IMR-90 (cell line): ENCODE data around the gene CTF1. TPM values are rescaled to one million over a fixed set of nuclear protein-coding genes. Genes with fewer than 3 reads are reported as not detected.

ENCODE experiments used
- ATAC-seq: fragments of 200-7000 bp; cut with Tn5 transposase; 2 replicates; pipeline ENCODE4 v1.9.1; 2020; ENCODE audit warnings: low read depth, mild to moderate bottlenecking, moderate library complexity
- BruUV-seq: library from RNA; stranded (reverse); fragments of 400-500 nt; replicated peaks from 2 replicates; lab custom pipeline; 2021; lab: Mats Ljungman, UMichigan
- CTCF ChIA-PET: fragments of 300-600 bp; formaldehyde crosslinking; extraction: SDS; loops from one replicate; lab custom pipeline; 2021; ENCODE audit warnings: antibody characterized with exemption; lab: Yijun Ruan, JAX
- POLR2A ChIA-PET: fragments of 300-600 bp; sonication (Branson Sonifier 250); formaldehyde crosslinking; loops from one replicate; lab custom pipeline; 2022; ENCODE audit warnings: antibody characterized with exemption; ENCODE audit not compliant: unreplicated experiment; lab: Charles Lee
- DNase-seq: peaks from one replicate; pipeline ENCODE4 v3.0.0; 2013
- H2AFZ ChIP-seq: replicated peaks from 2 replicates; pipeline ENCODE3; 2013; ENCODE audit warnings: low read length, mild to moderate bottlenecking; ENCODE audit not compliant: poor library complexity
- H2AK5ac ChIP-seq: 2 replicates; pipeline ENCODE4 v1.6.1; 2013; ENCODE audit warnings: low read depth, low read length, inconsistent platforms
- H2AK9ac ChIP-seq: replicated peaks from 2 replicates; pipeline ENCODE3; 2013; ENCODE audit warnings: mild to moderate bottlenecking, low read depth, low read length, moderate library complexity; ENCODE audit not compliant: poor library complexity
- H2BK120ac ChIP-seq: 2 replicates; pipeline ENCODE4 v1.6.1; 2013; ENCODE audit warnings: low read depth, low read length, inconsistent platforms
- H2BK15ac ChIP-seq: 3 replicates; pipeline ENCODE4 v1.6.1; 2013; ENCODE audit warnings: low read depth, low read length, inconsistent platforms
- H2BK20ac ChIP-seq: 2 replicates; pipeline ENCODE4 v1.6.1; 2013; ENCODE audit warnings: low read depth, mild to moderate bottlenecking, inconsistent platforms, low read length, moderate library complexity
- H2BK5ac ChIP-seq: 2 replicates; pipeline ENCODE4 v1.6.1; 2013; ENCODE audit warnings: mild to moderate bottlenecking, low read depth, low read length, inconsistent platforms; ENCODE audit not compliant: poor library complexity, severe bottlenecking
- H3K14ac ChIP-seq: replicated peaks from 2 replicates; pipeline ENCODE4 v1.6.1; 2013; ENCODE audit warnings: low read depth, low read length, inconsistent platforms
- H3K18ac ChIP-seq: 2 replicates; pipeline ENCODE4 v1.6.1; 2013; ENCODE audit warnings: low read depth, low read length, control low read depth
- H3K23ac ChIP-seq: 2 replicates; pipeline ENCODE4 v1.6.1; 2013; ENCODE audit warnings: low read depth, low read length, inconsistent platforms
- H3K27ac ChIP-seq: 2 replicates; pipeline ENCODE4 v1.5.1; 2013; ENCODE audit warnings: mild to moderate bottlenecking, control low read depth, low read length; ENCODE audit not compliant: insufficient read depth
- H3K27me3 ChIP-seq: 2 replicates; pipeline ENCODE4 v1.6.1; 2013; ENCODE audit warnings: low read length; ENCODE audit not compliant: control insufficient read depth, insufficient read depth
- H3K36me3 ChIP-seq: 2 replicates; pipeline ENCODE4 v1.6.1; 2013; ENCODE audit warnings: low read length, mixed read lengths; ENCODE audit not compliant: control insufficient read depth, insufficient read depth
- H3K4ac ChIP-seq: 2 replicates; pipeline ENCODE4 v1.6.1; 2013; ENCODE audit warnings: low read depth, low read length, inconsistent platforms
- H3K4me1 ChIP-seq: 2 replicates; pipeline ENCODE4 v1.6.1; 2013; ENCODE audit warnings: low read length, mixed read lengths; ENCODE audit not compliant: control insufficient read depth, insufficient read depth
- H3K4me2 ChIP-seq: 2 replicates; pipeline ENCODE4 v1.6.1; 2013; ENCODE audit warnings: low read depth, mild to moderate bottlenecking, control low read depth, low read length, moderate library complexity
- H3K4me3 ChIP-seq: 2 replicates; pipeline ENCODE4 v1.5.1; 2013; ENCODE audit warnings: low read depth, mild to moderate bottlenecking, control low read depth, low read length, moderate library complexity; ENCODE audit not compliant: insufficient read depth
- H3K56ac ChIP-seq: 2 replicates; pipeline ENCODE4 v1.6.1; 2013; ENCODE audit warnings: low read length, inconsistent platforms; ENCODE audit not compliant: insufficient read depth; ENCODE audit errors: extremely low read depth
- H3K79me1 ChIP-seq, 2 experiments: 2 replicates each; pipeline ENCODE4 v1.6.1; 2013; ENCODE audit warnings: low read length in 2 of 2, inconsistent platforms in 1 of 2, low read depth in 1 of 2
- H3K9ac ChIP-seq: 2 replicates; pipeline ENCODE4 v1.6.1; 2013; ENCODE audit warnings: low read depth, low read length, control low read depth
- H3K9me1 ChIP-seq: 2 replicates; pipeline ENCODE4 v1.6.1; 2013; ENCODE audit warnings: low read length, inconsistent platforms; ENCODE audit not compliant: insufficient read depth
- H3K9me3 ChIP-seq: 2 replicates; pipeline ENCODE4 v1.6.1; 2013; ENCODE audit warnings: low read length; ENCODE audit not compliant: control insufficient read depth, insufficient read depth
- H4K20me1 ChIP-seq: 2 replicates; pipeline ENCODE4 v1.6.1; 2013; ENCODE audit warnings: low read length, inconsistent platforms; ENCODE audit not compliant: insufficient read depth
- H4K5ac ChIP-seq: 2 replicates; pipeline ENCODE4 v1.6.1; 2013; ENCODE audit warnings: mild to moderate bottlenecking, low read depth, low read length, control low read depth
- H4K8ac ChIP-seq, 2 experiments: 2 replicates each; pipeline ENCODE4 v1.6.1; 2013; ENCODE audit warnings: low read depth in 2 of 2, low read length in 2 of 2, control low read depth in 1 of 2, inconsistent platforms in 1 of 2
- H4K91ac ChIP-seq: 2 replicates; pipeline ENCODE4 v1.6.1; 2013; ENCODE audit warnings: low read depth, low read length, inconsistent platforms; ENCODE audit not compliant: insufficient read depth
- BHLHE40 ChIP-seq: fragments of 150-350 bp; IDR thresholded peaks from 2 replicates; pipeline ENCODE4 v1.6.1; 2016; ENCODE audit warnings: mild to moderate bottlenecking, low read depth, low read length
- CHD1 ChIP-seq: IDR thresholded peaks from 2 replicates; pipeline ENCODE4 v1.6.1; 2012; ENCODE audit warnings: low read depth, low read length, improper control_type of control experiment
- FOS ChIP-seq: fragments of 150-350 bp; IDR thresholded peaks from 2 replicates; pipeline ENCODE4 v1.6.1; 2016; ENCODE audit warnings: low read depth, low read length
- MAFK ChIP-seq: IDR thresholded peaks from 2 replicates; pipeline ENCODE4 v1.6.1; 2012; ENCODE audit warnings: low read depth, low read length, improper control_type of control experiment
- MAZ ChIP-seq: IDR thresholded peaks from 2 replicates; pipeline ENCODE4 v1.6.1; 2012; ENCODE audit warnings: low read depth, mild to moderate bottlenecking, low read length, improper control_type of control experiment, moderate library complexity, borderline replicate concordance
- MXI1 ChIP-seq: IDR thresholded peaks from 2 replicates; pipeline ENCODE4 v1.6.1; 2012; ENCODE audit warnings: low read depth, mild to moderate bottlenecking, low read length, moderate library complexity, borderline replicate concordance
- NFE2L2 ChIP-seq: fragments of 150-350 bp; IDR thresholded peaks from 2 replicates; pipeline ENCODE4 v1.6.1; 2016; ENCODE audit warnings: low read depth, mild to moderate bottlenecking, low read length
- POLR2A ChIP-seq: IDR thresholded peaks from 2 replicates; pipeline ENCODE4 v1.6.1; 2012; ENCODE audit warnings: mild to moderate bottlenecking, low read depth, low read length
- RCOR1 ChIP-seq: IDR thresholded peaks from 2 replicates; pipeline ENCODE4 v1.6.1; 2012; ENCODE audit warnings: mild to moderate bottlenecking, low read length, improper control_type of control experiment; ENCODE audit not compliant: insufficient replicate concordance
- RFX5 ChIP-seq: IDR thresholded peaks from 2 replicates; pipeline ENCODE4 v1.8.0; 2012; ENCODE audit warnings: low read depth, mild to moderate bottlenecking, low read length, moderate library complexity
- SMC3 ChIP-seq: fragments of 150-350 bp; IDR thresholded peaks from 2 replicates; pipeline ENCODE4 v1.6.1; 2016; ENCODE audit warnings: low read depth, mild to moderate bottlenecking, antibody characterized with exemption, low read length, moderate library complexity
- WGBS, 2 experiments: methylation state at CpG; one replicate each; pipeline versions ENCODE4 v1.1.5 to v1.1.7; 2013; ENCODE audit warnings: missing lambda C conversion rate in 2 of 2; ENCODE audit not compliant: insufficient read length in 1 of 2; ENCODE audit errors: extremely low coverage in 2 of 2; 5-methylcytosine and 5-hydroxymethylcytosine counted together
- dilution Hi-C: fragments of 300-500 bp; cut with HindIII; formaldehyde crosslinking; loops from one replicate; pipeline ENCODE4 v1.14.3; 2018; ENCODE audit warnings: low sequenced_read_pairs; ENCODE audit not compliant: unreplicated experiment
- in situ Hi-C: fragments of 300-500 bp; cut with MboI; formaldehyde crosslinking; loops from 3 replicates; pipeline ENCODE4 v1.14.3; 2019; ENCODE audit warnings: low sequenced_read_pairs, inconsistent platforms, mixed read lengths
- intact Hi-C: fragments of 100-400 bp; cut with micrococcal nuclease; formaldehyde crosslinking; loops from 2 replicates; pipeline ENCODE4 v1.10.0; 2022
- polyA plus RNA-seq, 3 experiments: library from polyadenylated mRNA; depleted of rRNA; stranded (reverse); fragments of >200 nt; gene quantifications; 2 replicates each; pipeline ENCODE4 v1.2.3, GENCODE V29; 2012; ENCODE audit warnings: low replicate concordance in 1 of 3
- total RNA-seq: library from RNA; depleted of rRNA; stranded (reverse); fragments of >200 nt; gene quantifications from 2 replicates; pipeline ENCODE4 v1.2.3, GENCODE V29; 2012
- TF ChIP-seq, protein P1 (sequence below): fragments of 150-350 bp; IDR thresholded peaks from 2 replicates; pipeline ENCODE4 v1.6.1; 2016; ENCODE audit warnings: low read depth, mild to moderate bottlenecking, low read length, moderate library complexity, borderline replicate concordance
- TF ChIP-seq, protein P2 (sequence below): conservative IDR thresholded peaks from 2 replicates; pipeline ENCODE4 v1.5.1; 2012; ENCODE audit warnings: mild to moderate bottlenecking, low read depth, low read length, improper control_type of control experiment
- TF ChIP-seq, protein P3 (sequence below): fragments of 150-350 bp; IDR thresholded peaks from 2 replicates; pipeline ENCODE4 v1.6.1; 2017; ENCODE audit warnings: mild to moderate bottlenecking, antibody characterized with exemption, low read length, low read depth

Gene CTF1
- total and polyA plus RNA-seq, 2 of the 4 experiments (the other 2 are of a cell fraction), result 0.18 to 12.9 TPM

DNA sequence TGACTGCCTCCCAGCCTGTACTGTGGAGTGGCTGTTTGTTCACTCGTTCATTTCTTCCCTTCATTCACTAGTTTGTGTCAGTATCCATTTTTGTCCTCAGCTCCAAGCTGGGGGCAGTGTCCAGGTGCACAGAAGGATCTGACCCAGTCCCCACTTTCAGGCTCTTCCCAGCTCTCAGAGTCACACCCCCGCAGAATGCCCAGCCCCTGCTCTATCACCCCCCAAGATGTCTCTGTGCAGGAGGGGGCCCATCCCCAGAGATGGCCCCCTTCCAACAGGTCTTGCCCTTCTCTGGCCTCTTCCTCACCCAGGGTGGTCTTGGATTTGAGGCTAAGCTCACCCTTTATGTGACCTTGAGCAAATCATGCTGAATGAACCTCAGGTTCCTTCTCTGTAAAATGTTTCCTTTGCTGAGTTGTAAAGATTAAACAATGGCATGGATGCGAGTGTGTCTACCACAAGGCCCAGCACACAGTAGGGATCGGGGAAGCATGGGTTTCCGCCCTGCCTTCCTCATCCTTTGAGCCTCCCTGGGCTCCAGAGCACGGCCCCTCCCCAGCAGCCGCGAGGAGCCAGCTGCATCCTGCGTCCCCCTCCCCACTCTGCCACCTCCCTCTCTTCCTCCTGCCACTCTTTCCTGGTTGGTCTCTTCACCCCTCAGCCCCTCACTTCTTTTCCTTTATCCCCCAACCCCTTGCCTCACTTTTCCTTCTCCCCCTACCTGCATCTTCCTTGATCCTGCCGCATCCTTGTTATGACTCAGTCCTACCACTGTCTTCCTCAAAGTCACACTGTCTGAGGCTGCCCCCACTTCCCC is 29.8 kb downstream of the CTF1 start:
- no peak overlapping the region for H3K4ac ChIP-seq
- no peak overlapping the region for H3K4me2 ChIP-seq
- no peaks in the 10 kb centered on the region for H3K9me3 ChIP-seq
- no peak overlapping the region for H3K27ac ChIP-seq
- H3K18ac ChIP-seq, result no peak overlapping the region
- no TSS peak for BruUV-seq
- H2AK9ac ChIP-seq, result no peak overlapping the region
- ChIA-PET CTCF (interaction anchor here (0.9 kb wide), 1 partner anchor 9 kb away, joined by 3 read pairs; no protein-coding TSS in a partner anchor), POLR2A (no interaction called here)
- H2AFZ ChIP-seq, result no peak overlapping the region
- no peak overlapping the region for H2AK5ac ChIP-seq
- dilution Hi-C loops (no loop called here), in situ Hi-C loops (no loop called here), intact Hi-C loops (no loop called here)
- H3K14ac ChIP-seq, result no peak overlapping the region
- no peak overlapping the region for H4K5ac ChIP-seq
- no peaks in the 10 kb centered on the region for H3K9me1 ChIP-seq
- no peak overlapping the region for H3K23ac ChIP-seq
- peaks cover 2% of the 10 kb centered on the region; the same call in 1 of the 2 replicates for H3K4me1 ChIP-seq
- no peak overlapping the region for H4K8ac ChIP-seq
- TF ChIP-seq MXI1 (no peak), MAZ (no peak), NFE2L2 (no peak), RCOR1 (no peak), SMC3 (no peak), POLR2A (no peak), RFX5 (no peak), BHLHE40 (no peak), MAFK (no peak), FOS (no peak), CHD1 (no peak)
- TF ChIP-seq, protein P1, sequence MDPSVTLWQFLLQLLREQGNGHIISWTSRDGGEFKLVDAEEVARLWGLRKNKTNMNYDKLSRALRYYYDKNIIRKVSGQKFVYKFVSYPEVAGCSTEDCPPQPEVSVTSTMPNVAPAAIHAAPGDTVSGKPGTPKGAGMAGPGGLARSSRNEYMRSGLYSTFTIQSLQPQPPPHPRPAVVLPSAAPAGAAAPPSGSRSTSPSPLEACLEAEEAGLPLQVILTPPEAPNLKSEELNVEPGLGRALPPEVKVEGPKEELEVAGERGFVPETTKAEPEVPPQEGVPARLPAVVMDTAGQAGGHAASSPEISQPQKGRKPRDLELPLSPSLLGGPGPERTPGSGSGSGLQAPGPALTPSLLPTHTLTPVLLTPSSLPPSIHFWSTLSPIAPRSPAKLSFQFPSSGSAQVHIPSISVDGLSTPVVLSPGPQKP, result no peak
- TF ChIP-seq, protein P2, sequence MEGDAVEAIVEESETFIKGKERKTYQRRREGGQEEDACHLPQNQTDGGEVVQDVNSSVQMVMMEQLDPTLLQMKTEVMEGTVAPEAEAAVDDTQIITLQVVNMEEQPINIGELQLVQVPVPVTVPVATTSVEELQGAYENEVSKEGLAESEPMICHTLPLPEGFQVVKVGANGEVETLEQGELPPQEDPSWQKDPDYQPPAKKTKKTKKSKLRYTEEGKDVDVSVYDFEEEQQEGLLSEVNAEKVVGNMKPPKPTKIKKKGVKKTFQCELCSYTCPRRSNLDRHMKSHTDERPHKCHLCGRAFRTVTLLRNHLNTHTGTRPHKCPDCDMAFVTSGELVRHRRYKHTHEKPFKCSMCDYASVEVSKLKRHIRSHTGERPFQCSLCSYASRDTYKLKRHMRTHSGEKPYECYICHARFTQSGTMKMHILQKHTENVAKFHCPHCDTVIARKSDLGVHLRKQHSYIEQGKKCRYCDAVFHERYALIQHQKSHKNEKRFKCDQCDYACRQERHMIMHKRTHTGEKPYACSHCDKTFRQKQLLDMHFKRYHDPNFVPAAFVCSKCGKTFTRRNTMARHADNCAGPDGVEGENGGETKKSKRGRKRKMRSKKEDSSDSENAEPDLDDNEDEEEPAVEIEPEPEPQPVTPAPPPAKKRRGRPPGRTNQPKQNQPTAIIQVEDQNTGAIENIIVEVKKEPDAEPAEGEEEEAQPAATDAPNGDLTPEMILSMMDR, result no peak
- TF ChIP-seq, protein P3, sequence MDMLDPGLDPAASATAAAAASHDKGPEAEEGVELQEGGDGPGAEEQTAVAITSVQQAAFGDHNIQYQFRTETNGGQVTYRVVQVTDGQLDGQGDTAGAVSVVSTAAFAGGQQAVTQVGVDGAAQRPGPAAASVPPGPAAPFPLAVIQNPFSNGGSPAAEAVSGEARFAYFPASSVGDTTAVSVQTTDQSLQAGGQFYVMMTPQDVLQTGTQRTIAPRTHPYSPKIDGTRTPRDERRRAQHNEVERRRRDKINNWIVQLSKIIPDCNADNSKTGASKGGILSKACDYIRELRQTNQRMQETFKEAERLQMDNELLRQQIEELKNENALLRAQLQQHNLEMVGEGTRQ, result no peak
- WGBS, 2 experiments, result 69% methylated on average over 8 of the region's 10 CpGs; no CpG with 5 or more reads in 1 of the 2 experiments
- no peak for DNase-seq
- peaks cover 4% of the 10 kb centered on the region; the same call in 1 of the 2 replicates for H4K20me1 ChIP-seq
- ATAC-seq, result no peak
- H2BK120ac ChIP-seq, result no peak overlapping the region
- no peak overlapping the region for H3K56ac ChIP-seq
- no peak overlapping the region for H3K9ac ChIP-seq
- peaks cover 0 to 44% of the 10 kb centered on the region in 2 experiments; a peak in 2 of 4 replicates for H3K79me1 ChIP-seq
- H2BK20ac ChIP-seq, result no peak overlapping the region
- H2BK5ac ChIP-seq, result no peak overlapping the region
- H3K27me3 ChIP-seq, result no peaks in the 10 kb centered on the region
- H3K4me3 ChIP-seq, result no peak overlapping the region
- no peak overlapping the region for H4K91ac ChIP-seq
- no peak overlapping the region for H2BK15ac ChIP-seq
- peaks cover 31% of the 10 kb centered on the region for H3K36me3 ChIP-seq
